ENCODE measurements around the gene UGT1A6. TPM values are rescaled to one million over a fixed set of nuclear protein-coding genes. Genes with fewer than 3 reads are reported as not detected.

UGT1A6 gene
- total RNA-seq, 4 donors from 2014 or later: 0.27 to 20.1 (median 0.58) TPM; not detected in 1

GRCh38 chr2:233681521-233682099 is 11.1 kb upstream of the UGT1A6 start, which contains the start of gene UGT1A7:
UGT1A7 (plus strand) TSS chr2:233681901; CDS start chr2:233681938, 37 bp downstream.
- peaks cover 5% of the 10 kb centered on the region for H3K27me3 ChIP-seq
- TF ChIP-seq POLR2A (IDR thresholded peaks at IDR 0.05): no peak
- TF ChIP-seq, protein P1, sequence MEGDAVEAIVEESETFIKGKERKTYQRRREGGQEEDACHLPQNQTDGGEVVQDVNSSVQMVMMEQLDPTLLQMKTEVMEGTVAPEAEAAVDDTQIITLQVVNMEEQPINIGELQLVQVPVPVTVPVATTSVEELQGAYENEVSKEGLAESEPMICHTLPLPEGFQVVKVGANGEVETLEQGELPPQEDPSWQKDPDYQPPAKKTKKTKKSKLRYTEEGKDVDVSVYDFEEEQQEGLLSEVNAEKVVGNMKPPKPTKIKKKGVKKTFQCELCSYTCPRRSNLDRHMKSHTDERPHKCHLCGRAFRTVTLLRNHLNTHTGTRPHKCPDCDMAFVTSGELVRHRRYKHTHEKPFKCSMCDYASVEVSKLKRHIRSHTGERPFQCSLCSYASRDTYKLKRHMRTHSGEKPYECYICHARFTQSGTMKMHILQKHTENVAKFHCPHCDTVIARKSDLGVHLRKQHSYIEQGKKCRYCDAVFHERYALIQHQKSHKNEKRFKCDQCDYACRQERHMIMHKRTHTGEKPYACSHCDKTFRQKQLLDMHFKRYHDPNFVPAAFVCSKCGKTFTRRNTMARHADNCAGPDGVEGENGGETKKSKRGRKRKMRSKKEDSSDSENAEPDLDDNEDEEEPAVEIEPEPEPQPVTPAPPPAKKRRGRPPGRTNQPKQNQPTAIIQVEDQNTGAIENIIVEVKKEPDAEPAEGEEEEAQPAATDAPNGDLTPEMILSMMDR (IDR thresholded peaks at IDR 0.05): no peak
- no peak for TF ChIP-seq EP300 (IDR thresholded peaks at IDR 0.05)
- no peak for TF ChIP-seq POLR2AphosphoS5 (IDR thresholded peaks at IDR 0.05)
- no peak within 1 kb of the TSS for H3K27ac ChIP-seq
- no peaks in the 10 kb centered on the region for H3K9me3 ChIP-seq
- 86 to 92% methylated on average over 2 to 5 of the region's 5 CpGs for WGBS, 2 donors (ENCODE audit: low coverage in 1 of 2)
- no peaks in the 10 kb centered on the region for H3K4me1 ChIP-seq
- no peaks in the 10 kb centered on the region for H3K36me3 ChIP-seq
- no peak for ATAC-seq
- H3K4me3 ChIP-seq: no peak within 1 kb of the TSS

DNA sequence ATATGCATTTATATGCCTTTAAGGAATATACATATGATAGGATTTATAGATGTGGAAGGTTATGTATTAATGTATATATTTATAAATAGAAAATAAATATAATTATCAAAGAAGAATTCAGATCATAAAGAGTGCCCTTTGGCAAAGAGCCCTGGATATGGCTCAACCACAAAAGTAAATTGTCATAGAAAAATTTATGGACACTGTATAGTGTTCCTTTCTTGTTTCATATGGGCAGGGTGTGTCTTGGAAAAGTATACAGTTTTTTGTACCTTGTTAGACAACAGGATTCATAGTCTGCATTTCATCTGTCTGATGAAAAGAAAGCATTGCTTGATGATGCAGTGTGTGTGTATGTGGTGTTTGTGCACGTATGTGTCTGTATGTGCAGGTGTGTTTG is 8.1 kb upstream of the UGT1A6 start:
- Histone ChIP-seq H3K4me1 (no peaks in the 10 kb centered on the region), H3K36me3 (no peaks in the 10 kb centered on the region), H3K27ac (no peak overlapping the region), H3K9me3 (no peaks in the 10 kb centered on the region), H3K27me3 (no peaks in the 10 kb centered on the region), H3K4me3 (no peak overlapping the region)
- 57 to 85% methylated on average over 1 of the region's 1 CpG for WGBS, 2 donors (ENCODE audit: low coverage in 1 of 2)
- no peak for ATAC-seq
- TF ChIP-seq EP300 (IDR thresholded peaks at IDR 0.05) (no peak), POLR2AphosphoS5 (IDR thresholded peaks at IDR 0.05) (no peak), POLR2A (IDR thresholded peaks at IDR 0.05) (no peak)
- TF ChIP-seq, protein P1 (IDR thresholded peaks at IDR 0.05): no peak

GRCh38 chr2:233686928-233687327 is 5.8 kb upstream of the UGT1A6 start:
- no peak overlapping the region for H3K27ac ChIP-seq
- no peak overlapping the region for H3K4me3 ChIP-seq
- WGBS, 2 donors (ENCODE audit: low coverage in 1 of 2): 82 to 95% methylated on average over 3 to 4 of the region's 5 CpGs
- no peak for ATAC-seq
- no peaks in the 10 kb centered on the region for H3K36me3 ChIP-seq
- H3K27me3 ChIP-seq: peaks cover 6% of the 10 kb centered on the region
- H3K4me1 ChIP-seq: no peaks in the 10 kb centered on the region
- H3K9me3 ChIP-seq: no peaks in the 10 kb centered on the region
- TF ChIP-seq POLR2AphosphoS5 (IDR thresholded peaks at IDR 0.05) (no peak), POLR2A (IDR thresholded peaks at IDR 0.05) (no peak), EP300 (IDR thresholded peaks at IDR 0.05) (no peak)
- TF ChIP-seq, protein P1 (IDR thresholded peaks at IDR 0.05): no peak

GRCh38 chr2:233688341-233688740 is 4.3 kb upstream of the UGT1A6 start:
- WGBS, 2 donors (ENCODE audit: low coverage in 1 of 2): 69 to 78% methylated on average over 4 of the region's 5 CpGs

GRCh38 chr2:233689031-233689430 is 3.7 kb upstream of the UGT1A6 start:
- no peak for ATAC-seq
- TF ChIP-seq EP300 (IDR thresholded peaks at IDR 0.05): no peak

More at GRCh38 chr2:233688341-233688740, 4.3 kb upstream of the UGT1A6 start:
- TF ChIP-seq EP300 (IDR thresholded peaks at IDR 0.05): no peak
- TF ChIP-seq POLR2AphosphoS5 (IDR thresholded peaks at IDR 0.05): no peak
- TF ChIP-seq, protein P1 (IDR thresholded peaks at IDR 0.05): no peak
- no peak for TF ChIP-seq POLR2A (IDR thresholded peaks at IDR 0.05)
- no peak for ATAC-seq
- Histone ChIP-seq H3K4me1 (no peaks in the 10 kb centered on the region), H3K27me3 (peaks cover 6% of the 10 kb centered on the region), H3K4me3 (no peak overlapping the region), H3K27ac (no peak overlapping the region), H3K9me3 (no peaks in the 10 kb centered on the region), H3K36me3 (no peaks in the 10 kb centered on the region)

More at GRCh38 chr2:233689031-233689430, 3.7 kb upstream of the UGT1A6 start:
- Histone ChIP-seq H3K36me3 (no peaks in the 10 kb centered on the region), H3K27ac (no peak overlapping the region), H3K4me3 (no peak overlapping the region), H3K27me3 (peaks cover 6% of the 10 kb centered on the region), H3K4me1 (no peaks in the 10 kb centered on the region), H3K9me3 (no peaks in the 10 kb centered on the region)
